Activated T-helper 1 cell treated with anti-CD3 and anti-CD28 coated beads, Interleukin-2, amount 50 U/mL, for 16 hours (primary cell): ENCODE measurements around the gene KCNAB1.

Source experiments
- DNase-seq, 2 donors: peaks; one replicate each; pipeline ENCODE4 v3.0.0-alpha.2; 2020; ENCODE audit warnings: low read depth in 1 of 2, low spot score in 1 of 2

The KCNAB1 gene

DNA sequence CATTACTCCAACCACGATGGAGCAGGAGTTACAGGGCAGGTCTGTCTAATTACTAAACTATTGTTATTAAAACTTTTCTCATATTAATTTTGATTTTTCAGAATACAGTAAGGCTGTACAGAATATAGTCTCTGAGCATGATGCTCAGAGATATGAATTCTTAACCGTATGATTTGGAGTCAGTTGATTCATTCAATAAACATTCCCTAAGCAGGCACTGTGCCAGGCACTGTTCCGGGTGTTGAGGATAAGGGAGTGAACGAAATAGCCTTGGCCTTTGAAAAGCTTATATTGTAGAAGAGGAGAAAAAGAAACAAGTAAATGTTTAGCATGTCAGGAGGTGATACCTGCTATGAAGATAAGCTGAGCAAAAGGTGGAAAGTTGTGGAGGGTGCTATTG is 187.3 kb downstream of the KCNAB1 start:
- DNase-seq, result no peak

DNA sequence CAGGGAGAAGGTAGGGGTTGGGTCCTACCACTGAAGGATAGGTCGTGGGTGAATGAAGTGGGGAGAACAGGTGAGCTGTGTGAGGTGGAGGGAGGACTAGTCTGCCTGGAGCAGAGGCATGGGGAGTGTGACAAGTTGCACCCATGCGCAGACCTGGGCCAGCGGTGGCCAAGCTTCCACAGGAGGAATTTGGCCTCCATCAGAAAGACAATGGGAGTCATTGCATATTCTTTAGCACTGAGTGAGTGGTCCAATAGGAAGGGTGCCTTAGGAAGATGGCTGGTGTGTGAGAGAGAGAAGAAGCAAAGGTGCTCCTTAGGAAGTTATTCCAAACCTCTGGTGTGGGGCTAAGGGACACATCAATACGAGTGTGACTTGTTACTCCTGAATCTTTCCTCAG is 191.1 kb downstream of the KCNAB1 start:
- no peak for DNase-seq

DNA sequence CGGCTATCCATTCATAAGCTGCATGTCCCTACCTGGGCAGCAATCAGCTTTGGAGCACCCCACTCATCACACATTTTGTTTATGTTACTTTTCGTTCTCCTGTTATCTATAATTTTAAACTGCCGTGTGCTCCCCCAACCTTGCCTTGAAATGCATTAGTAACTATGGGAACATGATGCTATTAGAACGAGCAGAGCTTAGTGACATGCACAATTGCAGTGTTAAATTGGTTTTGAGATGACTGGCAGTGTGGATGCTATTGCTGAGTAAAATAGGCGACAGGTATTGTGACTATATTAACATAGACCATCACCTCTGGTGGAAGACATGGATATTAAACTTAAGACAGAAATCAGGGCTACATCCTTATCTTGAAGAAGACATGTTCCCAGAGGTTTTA is 191.6 kb downstream of the KCNAB1 start:
- no peak for DNase-seq

DNA sequence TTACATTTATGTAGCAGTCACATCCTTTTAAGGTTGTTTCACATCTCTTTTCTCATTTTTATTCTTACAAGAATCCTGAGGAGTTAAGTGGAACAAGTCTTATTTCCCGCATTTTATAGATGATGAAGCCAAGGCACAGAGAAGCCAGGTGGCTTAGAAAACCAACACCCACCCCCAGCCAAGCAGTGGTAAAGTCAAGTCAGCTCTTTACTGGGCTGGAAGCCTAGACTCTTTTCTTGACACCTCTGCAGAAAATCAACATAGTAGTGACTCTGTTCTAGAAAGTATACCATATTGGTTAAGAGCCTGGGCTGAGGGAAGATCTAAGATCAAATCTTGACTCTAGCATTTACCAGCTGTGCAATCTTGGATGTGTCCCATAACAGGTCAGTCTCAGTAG is 195.7 kb downstream of the KCNAB1 start:
- DNase-seq, result no peak

DNA sequence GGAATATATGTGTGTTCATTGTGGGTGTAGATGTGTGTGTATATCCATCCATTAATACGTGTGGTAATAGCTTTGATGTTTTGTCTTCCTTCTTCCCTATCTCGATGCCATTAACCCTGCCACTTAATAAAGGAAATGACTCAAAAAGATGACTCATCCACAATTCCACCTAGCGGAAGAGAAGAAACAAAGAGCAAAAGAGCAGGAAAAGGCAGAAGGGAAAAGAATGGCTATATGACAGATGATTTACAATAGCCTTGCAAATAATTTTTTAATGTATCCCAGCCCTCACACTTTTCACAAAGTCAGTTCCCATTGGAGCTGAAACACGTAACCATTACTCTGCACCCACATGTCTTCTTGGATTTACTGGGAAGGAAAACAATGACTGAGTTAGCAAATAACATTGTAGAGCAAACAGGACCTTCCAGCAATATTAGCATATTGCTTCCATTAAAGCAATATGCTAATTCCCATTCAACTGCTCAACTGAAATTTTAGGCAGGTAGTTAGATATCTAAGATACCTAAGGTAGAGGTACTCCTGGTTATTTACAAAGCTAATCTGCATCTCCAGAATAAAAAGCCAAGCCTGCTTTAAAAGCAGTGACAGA is 197.2 kb downstream of the KCNAB1 start:
- no peak for DNase-seq

DNA sequence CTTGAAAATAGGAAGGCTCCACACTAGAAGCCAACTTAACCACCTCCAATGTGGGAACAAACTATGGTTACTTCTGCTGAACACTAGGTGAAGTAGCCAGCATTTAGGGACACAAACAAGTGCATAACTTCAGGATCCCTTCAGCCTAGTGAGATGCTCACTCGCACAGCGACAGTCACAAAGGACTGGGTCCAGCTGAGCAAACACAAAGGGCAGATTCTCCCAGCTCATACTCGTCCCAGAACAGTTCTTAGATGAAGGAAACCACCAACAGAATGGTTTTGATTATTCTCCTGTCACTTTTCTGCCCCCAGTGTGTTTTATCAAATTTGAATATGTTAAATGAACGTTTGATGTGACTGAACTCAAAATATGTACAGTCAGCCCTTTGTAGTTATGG is 201.6 kb downstream of the KCNAB1 start:
- DNase-seq, result no peak

DNA sequence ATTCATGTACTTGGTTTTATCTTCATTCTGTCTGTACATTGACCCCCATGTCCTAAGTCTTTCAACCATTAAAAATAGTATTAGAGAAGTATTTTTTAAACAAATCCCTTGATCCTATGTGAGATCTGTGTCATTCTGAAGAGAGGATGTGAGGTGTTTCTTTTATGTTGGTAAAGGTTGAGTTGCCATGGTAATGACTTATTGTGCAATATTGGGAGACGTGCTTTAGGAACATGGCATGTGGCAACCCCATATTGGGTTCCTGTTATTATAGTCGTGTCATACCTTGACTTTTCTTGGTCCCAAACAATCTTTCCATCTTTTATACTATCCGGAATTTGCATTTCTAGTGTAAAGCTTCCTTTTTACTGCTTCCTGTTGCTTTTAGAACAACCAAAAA is 203.1 kb downstream of the KCNAB1 start:
- no peak for DNase-seq

DNA sequence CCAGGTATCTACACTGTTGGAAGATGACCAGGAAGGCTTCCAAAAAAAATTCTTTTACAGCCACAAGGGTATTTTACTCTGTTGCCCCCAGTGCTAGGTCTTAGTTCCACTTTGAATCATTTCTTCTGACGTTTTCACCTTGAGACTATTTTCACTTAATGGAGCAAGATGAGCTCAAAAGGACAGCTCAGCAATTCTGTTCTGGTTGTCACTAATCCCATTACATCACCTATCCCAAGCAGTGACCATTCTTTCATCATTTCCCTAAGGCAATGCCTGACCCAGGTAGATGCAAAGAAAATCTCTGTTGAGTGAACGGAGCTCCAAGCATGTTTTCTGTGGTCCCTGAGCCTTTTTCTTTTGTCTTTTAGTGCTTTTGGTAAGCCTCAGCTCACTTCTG is 210.0 kb downstream of the KCNAB1 start:
- no peak for DNase-seq

DNA sequence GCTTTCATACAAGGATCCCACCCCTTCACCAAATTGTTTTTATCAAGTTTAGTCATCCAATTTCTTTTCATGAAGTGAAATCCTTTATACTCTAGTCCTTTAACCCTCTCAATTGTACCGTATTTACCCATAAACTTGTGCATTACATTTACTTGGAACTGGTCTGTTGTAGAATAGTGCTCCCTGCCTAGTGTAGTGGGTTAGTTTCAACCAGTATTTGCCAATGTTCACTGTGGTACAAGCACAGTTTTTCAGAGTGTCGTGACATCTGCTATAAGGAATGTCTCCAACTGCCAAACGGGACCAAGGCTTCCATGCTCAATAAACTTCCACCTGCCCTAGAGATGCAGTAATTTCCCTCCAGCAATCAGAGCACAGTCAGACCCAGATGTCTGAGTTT is 211.9 kb downstream of the KCNAB1 start:
- DNase-seq, result no peak

DNA sequence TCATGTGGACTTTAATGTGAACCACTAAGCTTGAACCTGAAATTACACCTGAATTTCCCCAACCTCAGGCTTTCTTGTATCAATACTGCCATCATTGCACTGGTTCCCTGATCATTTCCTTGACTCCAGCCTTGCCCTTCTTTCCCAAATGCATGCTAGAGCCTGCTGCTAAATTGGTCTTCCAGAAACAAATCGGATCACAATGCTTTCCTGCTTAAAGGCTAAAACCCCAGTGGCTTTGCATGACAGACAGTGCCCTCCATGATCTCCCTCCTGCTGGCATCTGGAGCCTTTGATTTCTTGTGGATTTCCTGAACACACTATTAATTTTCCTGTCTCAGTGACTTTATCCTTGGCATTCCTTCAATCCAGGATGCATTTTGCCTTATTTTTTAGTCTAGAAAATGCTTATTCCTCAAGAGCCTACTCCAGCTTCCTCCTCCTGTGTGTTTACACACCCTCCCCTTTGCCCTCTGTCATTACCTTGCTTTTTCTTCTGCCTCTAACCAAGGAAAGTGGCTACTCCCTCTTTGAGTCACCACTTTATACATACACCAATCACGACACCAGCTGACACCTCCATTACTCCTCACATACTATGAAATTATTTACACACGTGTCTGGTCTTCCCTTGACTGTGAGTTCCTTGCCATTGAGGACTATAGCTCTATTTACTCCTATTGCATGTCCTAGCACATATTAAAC is 214.6 kb downstream of the KCNAB1 start:
- no peak for DNase-seq

DNA sequence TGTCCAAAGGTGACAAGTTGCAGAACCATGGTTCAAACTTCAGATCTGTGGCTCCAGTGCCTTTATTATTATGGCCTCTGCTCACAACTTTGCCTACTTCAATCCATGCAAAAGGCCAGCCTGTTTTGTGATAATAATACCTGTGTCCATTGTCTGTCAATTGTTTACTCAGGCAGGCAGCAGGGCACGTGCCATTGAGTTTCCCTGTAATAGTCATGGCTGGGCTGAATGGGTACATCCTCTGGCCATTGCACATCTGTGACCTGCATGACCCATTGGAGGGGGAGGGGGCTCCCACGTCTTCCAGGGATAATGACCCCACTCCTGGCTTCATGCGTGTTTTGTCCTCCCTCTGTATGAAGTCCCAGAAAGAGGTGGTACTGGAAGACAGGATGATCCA is 219.1 kb downstream of the KCNAB1 start:
- no peak for DNase-seq

DNA sequence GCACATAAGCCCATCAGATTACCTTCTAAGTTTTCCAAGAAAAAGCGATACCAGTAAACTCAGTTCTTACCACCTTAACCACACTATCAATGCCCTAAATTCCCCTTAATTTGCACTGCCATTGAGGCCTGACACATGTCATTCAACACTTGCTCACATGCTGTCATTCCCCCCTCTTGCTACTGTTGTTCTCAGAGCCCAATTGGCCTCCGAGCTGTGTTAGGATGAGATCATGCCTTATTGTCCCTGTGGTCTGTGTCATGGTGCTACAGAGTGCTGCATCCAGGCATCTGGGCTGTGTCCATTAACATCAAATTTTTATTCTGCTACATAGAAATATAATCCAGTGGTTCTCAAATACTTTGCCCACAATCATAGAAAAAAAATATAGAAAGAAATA is 221.0 kb downstream of the KCNAB1 start:
- DNase-seq, result no peak

DNA sequence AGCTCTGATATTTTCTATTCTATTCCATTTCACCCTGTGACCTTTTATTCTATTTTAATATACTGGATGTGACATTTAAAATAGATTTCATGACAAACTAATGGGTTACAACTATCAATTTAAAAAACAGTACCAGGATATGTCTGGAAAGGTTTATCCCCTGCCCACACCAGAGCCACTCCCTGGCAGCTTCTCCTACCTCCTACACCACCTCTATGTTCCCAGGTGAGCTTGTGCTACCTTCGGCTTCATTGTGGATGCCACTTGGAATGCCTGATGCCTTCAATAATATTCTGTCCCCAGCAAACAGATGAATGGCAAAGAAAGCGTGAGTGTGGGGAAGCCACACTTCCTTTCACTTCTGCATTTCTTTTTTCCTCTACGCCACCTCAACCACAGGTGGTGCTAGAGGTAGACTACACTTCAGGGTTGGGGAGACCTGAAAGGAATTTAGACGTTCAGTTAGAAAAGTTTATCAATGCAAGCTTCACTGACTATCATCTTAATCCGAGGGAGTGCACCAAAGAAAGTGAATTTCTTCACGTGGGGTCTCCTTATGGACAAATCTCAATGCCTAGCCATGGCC is 221.5 kb downstream of the KCNAB1 start:
- no peak for DNase-seq

DNA sequence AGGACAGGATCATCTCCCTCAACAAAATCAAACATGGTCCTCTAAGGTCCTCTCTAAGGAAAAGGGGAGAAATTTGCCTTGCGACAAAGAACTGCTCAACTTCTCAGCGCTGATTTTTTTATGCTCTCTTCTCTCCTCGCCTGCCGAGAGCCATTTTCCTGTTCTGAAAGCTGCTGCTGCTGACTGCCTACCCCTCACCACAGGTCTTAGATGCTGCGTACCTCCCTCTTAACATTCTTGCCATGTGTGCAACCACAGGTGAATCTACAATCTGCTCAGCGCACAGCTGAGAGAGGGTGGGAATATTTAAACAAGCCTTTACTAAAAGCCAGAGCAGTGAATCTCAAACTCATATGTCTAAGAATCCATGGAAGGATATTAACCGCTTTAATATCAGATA is 223.8 kb downstream of the KCNAB1 start:
- no peak for DNase-seq

DNA sequence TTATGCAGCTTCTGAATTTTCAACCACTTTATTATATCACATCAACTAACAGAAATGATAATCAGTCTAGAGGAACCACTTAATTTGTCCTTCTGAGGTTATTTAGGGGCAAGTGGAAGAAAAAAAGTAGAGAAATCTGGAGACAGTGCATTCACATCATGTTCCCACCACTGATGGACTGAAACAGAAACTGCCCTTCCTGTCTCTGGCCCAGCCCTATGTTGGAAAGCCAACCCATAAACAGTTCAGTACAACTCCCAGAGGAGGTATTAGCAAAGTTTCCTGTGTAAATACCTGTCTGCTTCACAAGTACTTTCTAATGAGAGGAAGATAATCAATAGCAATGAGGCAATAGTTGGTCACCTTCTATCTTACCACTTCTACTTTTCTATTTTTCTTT is 228.7 kb downstream of the KCNAB1 start:
- no peak for DNase-seq

DNA sequence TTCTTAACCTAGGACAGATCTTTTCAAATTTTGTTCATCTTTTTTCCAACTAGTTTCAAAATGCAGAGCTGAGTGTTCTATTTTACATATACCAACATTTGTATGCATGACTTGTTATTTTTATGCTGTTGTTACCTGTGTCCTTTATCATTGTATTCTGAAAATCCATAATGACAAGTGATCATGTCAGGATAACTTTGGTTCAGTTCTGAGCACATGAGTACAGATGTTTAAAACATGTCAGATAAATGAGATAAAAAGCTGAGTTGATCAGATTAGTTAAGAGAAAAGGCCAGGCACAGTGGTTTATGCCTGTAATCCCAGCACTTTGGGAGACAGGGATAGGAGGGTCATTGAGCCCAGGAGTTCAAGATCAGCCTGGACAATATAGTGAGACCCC is 229.6 kb downstream of the KCNAB1 start:
- no peak for DNase-seq

DNA sequence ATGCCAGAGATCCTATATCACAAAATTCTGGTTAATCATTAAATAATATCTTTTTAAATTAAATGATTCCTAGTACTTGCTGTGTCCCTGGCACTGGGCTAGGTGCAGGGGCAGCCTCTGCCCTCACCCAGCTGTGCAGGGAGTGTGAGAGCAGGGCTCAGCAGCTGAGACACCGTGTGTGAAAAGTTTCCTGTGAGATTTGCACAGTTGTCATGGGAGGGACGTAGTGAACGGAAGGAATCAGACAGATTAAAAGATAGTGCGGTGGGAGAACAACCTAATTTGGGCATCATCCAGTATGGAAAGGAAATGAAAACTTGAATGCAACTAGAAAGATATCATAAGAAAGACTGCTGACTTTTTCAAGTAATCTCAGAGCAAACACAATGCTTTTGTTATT is 230.4 kb downstream of the KCNAB1 start:
- no peak for DNase-seq

DNA sequence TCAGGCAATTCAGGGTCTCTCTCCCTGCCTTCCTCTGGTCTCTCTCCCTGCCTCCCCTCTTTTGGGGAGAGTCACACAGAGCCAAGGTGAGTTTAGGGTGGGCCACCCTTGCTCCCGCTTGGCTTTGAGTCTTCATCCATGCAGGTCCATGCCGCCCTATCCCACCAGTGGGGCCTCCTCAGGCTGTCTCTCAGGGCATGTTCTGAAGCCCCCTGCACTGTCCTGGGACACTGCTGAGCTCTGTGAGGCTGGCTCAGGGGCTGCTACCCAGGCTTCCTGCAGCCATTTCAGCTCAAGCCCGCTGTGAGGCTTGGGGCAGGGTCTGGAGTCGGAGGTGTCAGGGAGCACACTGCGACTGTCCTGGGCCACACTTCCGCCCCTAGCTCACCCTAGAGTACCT is 231.4 kb downstream of the KCNAB1 start:
- DNase-seq, result no peak

DNA sequence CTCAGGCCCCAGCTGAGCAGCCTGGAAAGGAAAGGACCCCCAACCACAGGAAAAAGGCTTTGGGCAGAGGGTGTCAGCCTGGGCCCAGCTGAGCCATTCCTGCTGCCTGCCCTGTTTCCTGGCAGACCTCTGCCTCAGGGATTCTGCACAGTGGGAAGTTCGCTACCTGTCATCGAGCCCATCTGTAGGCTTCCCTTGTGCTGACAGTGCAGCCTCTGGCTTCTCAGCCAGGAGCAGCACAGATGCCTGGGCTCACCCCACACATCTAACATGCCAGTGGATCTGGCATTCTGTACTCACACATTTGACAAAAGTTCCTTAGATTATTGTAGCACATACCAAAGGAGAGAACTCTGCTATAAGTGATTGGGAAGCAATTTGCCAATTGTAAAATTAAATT is 232.3 kb downstream of the KCNAB1 start:
- DNase-seq, result no peak

DNA sequence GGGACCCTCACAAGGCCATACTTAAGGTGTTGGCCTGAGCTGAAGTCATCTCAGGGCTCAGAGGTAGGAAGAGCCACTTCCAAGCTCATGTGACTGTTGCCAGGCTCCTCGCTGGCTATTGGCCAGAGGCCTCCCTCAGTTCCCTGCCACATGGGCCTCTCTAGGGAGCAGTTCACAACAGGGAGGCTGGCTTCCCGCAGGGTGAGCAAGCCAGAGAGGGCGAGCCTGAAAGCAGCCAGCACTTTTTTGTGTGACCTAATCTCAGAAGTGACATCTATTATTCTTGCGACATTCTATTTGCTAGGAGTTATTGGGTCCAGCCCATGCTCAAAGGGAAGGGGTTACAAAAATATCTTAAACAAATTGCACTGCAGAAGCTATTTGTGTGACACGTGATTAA is 233.2 kb downstream of the KCNAB1 start:
- DNase-seq, result no peak

DNA sequence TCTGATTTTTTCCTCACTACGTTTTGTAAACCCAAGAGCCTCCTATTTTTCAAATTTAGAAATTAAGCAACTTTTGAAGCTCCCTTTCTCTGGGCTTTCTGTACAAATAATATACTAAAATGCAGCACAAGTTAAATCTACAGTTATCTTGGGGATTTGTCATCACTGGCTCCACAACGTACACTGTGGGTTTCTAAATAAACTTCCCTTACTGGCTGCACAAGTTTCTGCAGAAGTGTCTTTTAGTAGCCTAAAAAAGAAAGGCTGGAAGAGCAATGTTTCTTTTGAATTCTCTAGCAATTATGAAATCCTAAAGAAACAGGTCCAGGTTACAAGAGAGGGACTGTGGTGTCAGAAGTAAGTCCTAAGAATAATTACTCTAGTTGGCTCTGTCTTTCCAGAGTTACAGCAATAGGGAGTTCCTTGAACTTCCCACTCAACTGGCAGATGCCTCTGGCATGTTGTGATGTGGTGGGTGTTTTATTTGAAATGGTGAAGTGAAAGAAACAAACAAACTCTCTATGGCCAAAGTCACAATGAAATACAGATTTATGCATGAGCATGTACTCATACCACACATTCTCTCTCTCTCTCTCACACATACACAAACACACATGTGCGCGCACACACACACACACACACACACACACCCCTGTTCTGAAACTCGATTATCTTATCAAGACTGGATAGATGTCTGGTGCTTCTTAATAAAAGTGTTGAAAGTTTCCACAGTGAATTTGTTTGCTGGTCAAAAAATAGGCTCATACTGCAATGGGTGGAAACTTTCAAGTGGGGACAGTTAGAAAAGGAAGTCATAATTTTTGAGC is 236.4 kb downstream of the KCNAB1 start:
- no peak for DNase-seq

DNA sequence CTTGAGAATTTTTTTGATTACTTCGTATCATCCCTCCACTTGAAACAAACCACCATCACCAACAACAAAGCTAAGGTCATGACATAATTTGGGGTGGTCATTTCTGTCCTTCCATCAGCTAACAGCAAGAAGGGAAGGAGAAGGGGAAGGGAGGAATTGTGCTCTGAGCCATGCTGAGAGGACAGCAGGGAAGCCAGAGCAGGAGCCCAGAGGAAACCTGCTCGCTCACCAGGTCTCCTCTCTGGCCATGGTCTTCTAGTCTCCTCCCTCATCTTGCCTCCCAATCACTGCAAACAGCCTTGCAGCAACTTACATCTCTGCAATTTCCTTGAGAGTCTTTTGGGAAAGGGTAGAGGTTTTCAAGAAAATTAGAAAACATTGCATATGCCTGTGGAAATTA is 237.9 kb downstream of the KCNAB1 start:
- DNase-seq, result no peak
